T1000 (cell line): ENCODE measurements around the gene RMRP.
A peak's percentile ranks its signal among the peaks of the same experiment; 100 is the strongest.
"Not testable (repeated sequence)": the region's sequence is repeated elsewhere in the genome, so short reads cannot be mapped to it uniquely, and the experiment has no call there.

Experiments used
- DNase-seq: peaks from one replicate; lab custom pipeline; 2025; ENCODE audit warnings: mixed read lengths; lab: John Stamatoyannopoulos, UW

Gene RMRP

DNA sequence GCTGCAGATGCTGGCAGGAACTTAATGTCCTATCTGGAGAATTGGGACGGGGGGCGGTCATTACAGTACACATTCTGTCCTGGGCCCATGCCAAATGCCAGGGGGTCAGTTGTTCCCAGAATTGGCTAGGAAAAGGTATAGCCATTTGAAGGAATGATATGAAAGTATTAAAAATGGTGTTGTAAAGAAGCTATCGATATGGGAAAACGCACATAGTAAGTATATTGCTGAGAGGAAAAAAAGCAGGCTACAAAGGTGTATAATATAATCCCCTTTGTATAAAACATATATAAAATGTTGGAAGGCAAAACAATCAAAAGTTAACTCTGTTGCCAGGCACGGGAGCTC is 7.6 kb upstream of the RMRP start:
- no peak for DNase-seq

DNA sequence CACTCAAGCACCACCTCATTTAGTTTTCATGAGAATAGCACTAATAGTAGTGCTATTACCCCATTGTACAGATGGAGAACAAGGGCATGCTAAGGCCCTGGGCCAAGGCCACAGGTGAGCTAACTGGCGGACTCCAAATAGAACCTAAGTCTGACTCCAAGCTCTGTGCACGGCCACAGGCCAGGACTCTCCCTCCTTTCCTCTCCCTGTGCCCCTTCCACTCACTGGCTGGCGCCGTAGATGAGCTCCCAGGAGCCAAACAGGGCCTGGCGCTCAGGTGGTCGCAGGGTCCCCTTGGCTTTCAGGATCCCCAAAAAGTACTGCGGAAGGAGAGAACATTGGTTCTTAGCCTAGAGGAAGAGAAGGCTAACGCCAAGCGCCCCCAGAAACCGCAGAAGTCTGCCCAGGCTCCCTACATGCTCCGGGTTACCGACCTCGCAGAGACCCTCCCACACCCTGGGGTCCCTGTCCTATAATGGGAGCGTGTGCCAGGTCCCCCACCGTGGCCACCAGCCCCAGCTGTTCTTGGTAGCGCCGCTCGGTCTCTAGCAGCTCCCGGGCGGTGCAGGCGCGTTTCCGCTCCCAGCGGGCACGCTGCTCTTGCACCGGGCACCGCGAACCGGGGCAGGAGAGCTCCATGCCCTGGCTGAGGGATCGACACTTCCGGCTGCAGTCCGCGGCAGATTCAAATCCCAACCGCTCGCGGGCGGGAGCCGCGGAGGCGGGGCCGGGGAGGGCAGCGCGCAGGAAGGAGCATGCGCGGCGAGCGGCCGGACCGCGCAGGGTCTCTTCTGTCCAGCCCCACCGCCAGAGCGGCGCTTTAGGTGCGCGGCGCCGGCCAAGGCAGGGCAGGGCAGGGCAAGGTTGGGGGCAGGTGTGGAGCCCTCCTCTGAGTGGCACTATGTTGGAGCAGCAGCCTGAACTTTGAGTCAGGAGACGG is 7.0 kb upstream of the RMRP start, which contains the start of gene ARHGEF39:
ARHGEF39 (minus strand) TSS at position 665 of the 940 bp plus-strand sequence; CDS start at position 639, 26 bp downstream.
- peak; percentile 53 for DNase-seq

GRCh38 chr9:35662437-35662836 is 4.6 kb upstream of the RMRP start:
- DNase-seq = no peak

- DNase-seq = no peak
Measured at GRCh38 chr9:35661756-35662350, 4.0 kb upstream of the RMRP start.

- no peak for DNase-seq
Measured at GRCh38 chr9:35660966-35661415, 3.2 kb upstream of the RMRP start.

DNA sequence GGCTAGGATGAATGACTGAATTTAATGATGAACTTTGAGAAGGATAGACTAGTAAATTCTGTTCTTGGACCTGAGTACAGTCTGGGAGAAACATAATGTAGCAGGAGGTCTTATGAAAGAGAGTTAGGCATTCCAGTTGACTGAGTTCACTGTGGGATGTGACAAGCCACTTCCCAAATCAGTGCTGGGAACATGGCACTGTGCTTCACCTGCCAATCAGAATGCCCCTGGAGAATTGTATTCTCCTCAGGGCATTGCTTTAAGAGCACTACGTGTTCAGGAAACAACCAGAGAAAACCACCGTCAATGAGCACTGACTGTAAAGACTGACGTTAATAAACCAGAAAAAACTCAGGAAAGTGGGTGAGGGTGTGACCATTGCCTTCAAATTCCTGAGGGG is 1.5 kb upstream of the RMRP start:
- peak; percentile 26 for DNase-seq

DNA sequence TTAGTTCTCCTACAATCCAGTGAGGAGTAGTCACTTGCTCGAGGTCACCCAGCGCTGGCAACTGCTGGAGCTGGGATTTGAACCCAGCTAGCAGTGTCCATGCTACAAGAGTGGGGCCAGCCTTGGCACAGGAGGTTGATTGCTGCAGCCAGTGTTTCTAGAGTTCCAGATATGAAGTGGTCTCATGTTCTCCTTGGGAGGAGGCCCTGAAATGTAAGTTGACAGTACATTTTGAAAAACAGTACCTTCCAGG is 1.1 kb upstream of the RMRP start:
- no peak for DNase-seq

- DNase-seq = peak; percentile 70
Measured at GRCh38 chr9:35658137-35658967, 533 bp upstream of the RMRP start, which contains the start of gene CCDC107. Gene CCDC107 (plus strand): TSS chr9:35658292. CDS start chr9:35658380, 88 bp downstream.

DNA sequence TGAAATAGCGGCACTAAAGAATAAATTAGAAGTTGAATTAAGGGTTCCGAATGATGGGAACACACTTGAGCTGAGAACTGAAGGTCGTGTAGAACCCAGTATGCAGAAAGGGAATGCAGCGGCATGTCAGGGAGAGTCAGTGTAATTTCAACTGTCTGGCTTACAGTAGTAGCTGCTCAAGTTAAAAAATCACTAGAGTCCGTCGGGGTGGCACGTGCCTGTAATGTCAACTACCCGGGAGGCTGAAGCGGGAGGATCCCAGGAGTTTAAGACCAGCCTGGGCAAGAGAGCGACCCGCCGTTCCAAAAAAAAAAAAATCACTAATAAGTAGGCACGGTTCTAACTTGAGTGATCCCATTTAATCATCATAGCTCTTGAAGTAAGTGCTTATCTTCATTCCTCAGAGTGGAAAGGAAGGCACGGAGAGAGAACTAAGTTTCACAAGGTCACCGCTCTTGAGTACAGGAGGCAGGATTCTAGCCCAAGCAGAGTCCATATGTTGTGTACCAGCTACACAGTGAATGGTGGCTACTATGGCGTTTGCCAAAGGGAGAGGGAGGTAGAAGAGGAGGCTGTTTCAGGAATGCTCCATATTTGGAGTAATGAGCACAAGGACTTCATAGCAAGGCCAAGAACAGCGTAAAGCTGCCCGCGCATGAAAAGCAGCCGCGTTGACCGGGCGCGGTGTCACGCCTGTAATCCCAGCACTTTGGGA is 831 bp downstream of the RMRP start:
- no peak for DNase-seq

DNA sequence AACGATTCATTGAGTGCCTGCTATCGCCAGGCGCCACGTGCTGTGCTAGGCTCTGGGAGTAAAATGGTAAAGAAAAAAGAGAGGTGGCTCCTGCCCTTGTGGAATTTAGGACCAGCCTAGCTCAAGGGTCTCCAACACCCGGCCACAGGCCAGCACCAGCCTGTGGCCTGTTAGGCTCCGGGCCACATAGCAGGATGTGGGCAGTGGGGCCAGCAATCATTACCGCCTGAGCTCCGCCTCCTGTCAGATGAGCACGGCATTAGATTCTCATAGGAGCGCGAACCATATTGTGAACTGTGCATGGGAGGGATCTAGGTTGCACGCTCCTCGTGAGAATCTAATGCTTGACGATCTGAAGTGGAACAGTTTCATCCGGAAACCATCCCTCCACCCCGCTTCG is 1.5 kb downstream of the RMRP start:
- DNase-seq = no peak

DNA sequence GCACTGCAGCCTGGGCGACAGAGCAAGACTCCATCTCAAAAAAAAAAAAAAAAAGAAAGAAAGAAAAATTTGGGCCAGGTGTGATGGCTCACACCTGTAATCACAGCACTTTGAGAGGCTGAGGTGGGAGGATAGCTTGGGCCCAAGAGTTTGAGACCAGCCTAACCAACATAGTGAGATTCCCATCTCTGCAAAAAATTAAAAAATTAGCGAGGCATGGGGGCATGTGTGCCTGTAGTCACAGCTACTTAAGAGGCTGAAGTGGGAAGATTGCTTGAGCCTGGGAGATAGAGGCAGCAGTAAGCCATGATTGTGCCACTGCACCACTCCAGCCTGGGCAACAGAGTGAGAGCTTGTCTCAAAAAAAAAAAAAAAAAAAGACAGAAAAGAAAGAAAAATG is 4.2 kb downstream of the RMRP start:
- DNase-seq = no peak

DNA sequence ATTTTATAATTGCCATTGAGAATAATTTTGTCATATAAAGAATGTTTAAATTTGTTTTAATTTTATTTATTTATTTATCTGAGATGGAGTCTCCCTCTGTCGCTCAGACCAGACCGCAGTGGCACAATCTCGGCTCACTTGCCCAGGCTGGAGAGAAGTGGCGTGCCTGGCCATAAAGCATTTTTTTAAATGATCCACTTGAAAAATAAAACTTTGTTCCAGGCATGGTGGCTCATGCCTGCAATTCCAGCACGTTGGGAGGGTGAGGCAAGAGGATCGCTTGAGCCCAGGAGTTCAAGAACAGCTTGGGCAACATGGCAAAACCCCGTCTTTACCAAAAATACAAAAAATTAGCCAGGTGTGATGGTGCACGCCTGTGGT is 5.0 kb downstream of the RMRP start:
- no peak for DNase-seq

DNA sequence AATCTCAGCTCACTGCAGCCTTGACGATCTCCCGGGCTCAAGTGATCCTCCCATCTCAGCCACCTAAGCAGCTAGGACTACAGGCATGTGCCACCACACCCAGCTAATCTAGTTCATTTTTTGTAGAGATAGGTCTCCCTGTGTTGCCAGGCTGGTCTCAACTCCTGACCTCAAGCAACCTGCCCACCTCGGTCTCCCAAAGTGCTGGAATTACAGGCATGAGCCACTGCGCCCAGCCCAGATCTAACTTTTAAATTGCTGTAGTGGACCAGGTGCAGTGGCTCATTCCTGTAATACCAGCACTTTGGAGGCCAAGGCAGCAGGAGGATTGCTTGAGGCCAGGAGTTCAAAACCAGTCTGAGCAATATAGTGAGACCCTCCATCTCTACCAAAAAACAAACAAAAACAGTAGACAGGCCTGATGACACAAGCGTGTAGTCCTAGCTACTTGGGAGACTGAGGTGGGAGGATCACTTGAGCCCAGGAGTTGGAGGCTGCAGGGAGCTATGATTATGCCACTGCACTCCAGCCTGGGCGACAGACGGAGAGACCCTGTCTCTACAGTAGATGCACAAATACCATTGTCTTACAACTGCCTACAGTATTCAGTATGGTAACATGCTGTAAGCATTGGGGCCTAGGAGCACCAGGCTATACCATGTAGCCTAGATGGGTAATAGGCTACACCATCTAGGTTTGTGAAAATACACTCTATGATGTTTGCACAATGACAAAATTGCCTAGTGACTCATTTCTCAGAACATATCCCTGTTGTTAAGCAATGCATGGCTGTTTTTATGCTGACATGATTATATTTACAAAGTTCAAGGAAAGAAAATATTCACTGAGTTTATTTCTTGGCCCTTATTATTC is 5.6 kb downstream of the RMRP start:
- no peak for DNase-seq

DNA sequence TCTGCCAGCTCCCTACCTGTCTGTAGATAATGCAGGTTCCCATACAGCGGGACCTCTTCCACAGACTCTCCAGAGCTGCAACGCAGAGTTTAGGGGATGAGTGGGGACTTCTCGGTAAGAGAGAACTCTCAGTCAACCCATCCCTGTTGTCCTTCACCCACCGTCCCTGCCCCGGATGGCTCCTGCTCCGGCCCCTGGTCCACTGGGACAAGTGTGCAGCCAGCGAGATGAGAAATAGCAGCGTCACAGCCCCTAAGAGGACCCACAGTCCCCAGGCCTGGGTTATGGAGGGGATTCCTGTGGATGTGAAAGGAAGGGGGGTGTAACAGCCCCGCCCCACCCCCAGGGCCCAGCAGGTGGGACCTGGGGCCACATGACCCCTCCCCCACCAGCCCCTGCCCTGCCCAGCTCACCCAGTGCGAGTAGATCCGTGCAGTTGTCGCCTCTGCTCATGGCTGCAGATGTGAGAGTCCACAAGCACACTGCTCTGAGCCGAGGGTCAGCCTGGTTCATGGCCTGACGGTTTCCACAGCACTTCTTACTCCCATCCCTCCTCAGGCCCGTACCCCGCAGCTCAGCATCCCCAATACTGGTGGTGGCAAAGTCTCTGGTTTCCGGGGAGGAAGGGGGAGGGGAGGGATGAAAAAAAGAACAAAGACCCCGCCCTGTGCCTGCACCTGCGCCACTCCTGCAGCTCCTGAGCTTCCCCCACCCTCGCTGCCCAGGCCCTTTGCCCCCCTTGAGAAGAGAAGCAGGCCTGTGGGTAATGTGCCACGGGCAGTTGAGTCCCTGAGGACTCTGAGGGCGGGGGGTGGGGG is 7.3 kb downstream of the RMRP start, which contains the start of gene SIT1:
SIT1 (minus strand) TSS at position 591 of the 818 bp plus-strand sequence; CDS start at position 513, 78 bp downstream.
- DNase-seq = no peak

- DNase-seq = no peak
Measured at GRCh38 chr9:35649431-35650340, 8.1 kb downstream of the RMRP start.

DNA sequence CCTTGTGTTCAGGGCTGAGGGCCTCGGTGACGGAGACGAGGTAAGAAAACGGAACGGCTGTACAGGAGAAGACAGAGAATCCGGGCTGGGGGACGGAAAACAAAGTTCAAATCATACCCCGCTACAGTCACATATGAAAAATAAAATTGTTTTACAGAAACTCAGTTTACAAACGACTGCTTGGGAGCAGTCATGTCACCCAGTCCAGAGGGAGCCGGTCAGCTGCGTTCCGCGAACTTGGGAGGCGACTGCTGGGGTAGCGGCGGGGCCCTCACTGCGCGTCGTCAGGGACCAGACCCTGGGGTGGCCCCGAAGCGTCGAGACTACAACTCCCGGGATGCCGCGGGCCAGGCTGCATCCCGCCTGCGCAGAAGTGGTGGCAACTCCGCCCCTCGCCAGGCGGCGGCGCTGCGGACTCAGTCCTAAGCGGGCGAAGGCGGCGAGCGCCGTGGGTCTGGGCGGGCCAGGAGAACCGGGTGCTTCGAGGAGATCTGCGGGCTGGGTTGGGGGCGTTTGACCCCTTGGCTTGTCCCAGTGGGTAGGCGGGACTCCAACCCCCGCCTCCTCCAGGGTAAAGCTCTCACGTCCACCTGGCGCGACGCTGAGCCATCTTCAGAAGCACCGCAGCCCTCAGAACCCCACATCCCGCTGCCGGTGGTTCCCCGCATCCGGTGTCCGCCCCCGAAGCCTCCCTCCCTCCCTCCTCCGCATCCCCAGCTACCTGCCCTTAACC is 11.1 kb downstream of the RMRP start:
- peak; percentile 63 for DNase-seq

DNA sequence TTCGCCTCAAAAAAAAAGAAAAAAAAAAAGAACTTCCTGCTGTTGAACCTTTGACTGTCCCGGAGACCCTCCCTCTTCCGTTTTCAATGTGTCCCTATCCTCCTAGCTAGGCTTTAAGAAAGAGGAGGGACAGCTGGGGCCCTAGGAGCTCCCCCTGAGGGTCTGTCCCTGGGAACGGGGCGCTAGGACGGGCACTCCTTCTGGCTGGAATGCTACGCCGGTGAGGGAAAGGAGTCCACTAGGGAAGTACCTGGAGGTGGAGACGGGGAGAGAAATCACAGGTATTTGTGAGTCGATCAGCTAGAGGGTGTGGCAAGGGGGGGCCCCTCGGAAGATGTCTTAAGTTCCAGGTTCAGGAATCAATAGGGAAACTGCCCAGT is 11.7 kb downstream of the RMRP start:
- DNase-seq = no peak

GRCh38 chr9:35645736-35646135 is 12.1 kb downstream of the RMRP start:
- DNase-seq = not testable (repeated sequence)
